ENCODE measurements around the gene TEDC1.

Gene TEDC1

DNA sequence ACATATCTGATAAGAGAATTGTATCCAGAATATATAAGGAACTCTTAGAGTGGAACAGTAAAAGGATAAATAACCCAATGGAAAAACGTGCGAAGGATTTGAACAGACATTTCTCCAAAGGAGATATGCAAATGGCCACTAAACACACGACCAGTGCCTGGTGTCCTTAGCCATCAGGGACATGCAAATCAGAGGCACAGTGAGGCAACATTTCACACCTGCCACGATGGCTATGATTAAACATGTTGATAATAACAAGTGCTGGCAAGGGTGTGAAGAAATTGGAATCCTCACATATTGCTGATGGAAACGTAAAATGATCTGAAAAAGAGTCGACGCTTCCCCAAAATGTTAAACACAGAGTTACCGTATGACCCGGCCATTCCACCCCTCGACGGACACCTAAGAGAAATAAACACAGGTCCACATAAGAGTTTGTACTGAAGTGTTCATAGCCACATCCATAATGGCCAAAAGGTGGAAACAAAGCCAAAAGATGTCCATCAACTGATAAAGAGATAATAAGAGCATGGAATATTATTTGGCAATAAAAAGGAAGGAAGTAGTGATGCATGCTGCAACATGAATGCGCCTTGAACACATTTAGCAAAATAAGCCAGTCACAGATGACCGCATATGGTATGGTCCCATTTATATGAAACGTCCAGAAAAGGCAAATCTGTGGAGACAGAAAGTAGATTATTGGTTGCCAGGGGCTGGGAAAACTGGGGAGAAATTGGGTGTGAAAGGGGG lies 29.1 kb downstream of the TEDC1 start:
- H3F3A ChIP-seq (ENCODE audit: control insufficient read depth, insufficient read depth): peaks cover 6% of the 10 kb centered on the region; the same call in 1 of the 2 replicates
- H3K27ac ChIP-seq (ENCODE audit: low read depth, low read length): no peak overlapping the region
- no peak overlapping the region for H3K4me3 ChIP-seq (ENCODE audit: low read length)
- no peaks in the 10 kb centered on the region for H3K4me1 ChIP-seq (ENCODE audit: control insufficient read depth, low read length)
- peaks cover 24% of the 10 kb centered on the region for H3K27me3 ChIP-seq (ENCODE audit: control insufficient read depth, low read length)
- H4K20me1 ChIP-seq (ENCODE audit: control insufficient read depth, insufficient read depth, low read depth, low read length): no peaks in the 10 kb centered on the region
- H3K9me2 ChIP-seq (replicated peaks; ENCODE audit: control insufficient read depth, low read length): no peaks in the 10 kb centered on the region
- H3K79me2 ChIP-seq (ENCODE audit: control insufficient read depth, low read length): no peaks in the 10 kb centered on the region
- no peak overlapping the region for H3K4me2 ChIP-seq (ENCODE audit: low read length)
- TF ChIP-seq EZH2phosphoT487 (IDR thresholded peaks at IDR 0.05; ENCODE audit: borderline replicate concordance, low read length): no peak
- TF ChIP-seq, protein P1, sequence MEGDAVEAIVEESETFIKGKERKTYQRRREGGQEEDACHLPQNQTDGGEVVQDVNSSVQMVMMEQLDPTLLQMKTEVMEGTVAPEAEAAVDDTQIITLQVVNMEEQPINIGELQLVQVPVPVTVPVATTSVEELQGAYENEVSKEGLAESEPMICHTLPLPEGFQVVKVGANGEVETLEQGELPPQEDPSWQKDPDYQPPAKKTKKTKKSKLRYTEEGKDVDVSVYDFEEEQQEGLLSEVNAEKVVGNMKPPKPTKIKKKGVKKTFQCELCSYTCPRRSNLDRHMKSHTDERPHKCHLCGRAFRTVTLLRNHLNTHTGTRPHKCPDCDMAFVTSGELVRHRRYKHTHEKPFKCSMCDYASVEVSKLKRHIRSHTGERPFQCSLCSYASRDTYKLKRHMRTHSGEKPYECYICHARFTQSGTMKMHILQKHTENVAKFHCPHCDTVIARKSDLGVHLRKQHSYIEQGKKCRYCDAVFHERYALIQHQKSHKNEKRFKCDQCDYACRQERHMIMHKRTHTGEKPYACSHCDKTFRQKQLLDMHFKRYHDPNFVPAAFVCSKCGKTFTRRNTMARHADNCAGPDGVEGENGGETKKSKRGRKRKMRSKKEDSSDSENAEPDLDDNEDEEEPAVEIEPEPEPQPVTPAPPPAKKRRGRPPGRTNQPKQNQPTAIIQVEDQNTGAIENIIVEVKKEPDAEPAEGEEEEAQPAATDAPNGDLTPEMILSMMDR (IDR thresholded peaks at IDR 0.05; ENCODE audit: low read depth, low read length, poor library complexity, severe bottlenecking): no peak
- no peaks in the 10 kb centered on the region for H3K36me3 ChIP-seq (ENCODE audit: control insufficient read depth, low read length)
- H3K9me3 ChIP-seq (ENCODE audit: control insufficient read depth, insufficient read depth, low read length): no peaks in the 10 kb centered on the region

DNA sequence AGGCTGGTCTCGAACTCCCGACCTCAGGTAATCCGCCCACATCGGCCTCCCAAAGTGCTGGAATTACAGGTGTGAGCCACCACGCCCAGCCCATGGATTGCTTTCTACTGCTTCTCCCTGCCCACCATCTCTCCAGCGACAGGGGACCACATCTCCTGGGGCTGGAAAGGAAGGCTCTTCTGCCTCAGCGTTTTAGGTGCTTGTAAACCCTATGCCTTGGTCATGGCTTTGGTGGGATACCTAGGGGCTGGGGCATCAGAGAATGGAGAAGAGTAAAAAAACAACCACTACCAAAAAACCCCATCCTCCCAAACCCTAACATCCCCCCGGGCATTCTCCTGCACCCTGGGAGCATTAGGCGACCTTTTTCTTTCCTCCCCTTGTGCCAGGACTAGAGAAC lies 34.3 kb downstream of the TEDC1 start:
- Histone ChIP-seq H3K4me1 (ENCODE audit: control insufficient read depth, low read length) (peaks cover 37% of the 10 kb centered on the region), H3K27ac (ENCODE audit: low read depth, low read length) (no peak overlapping the region), H3K9me3 (ENCODE audit: control insufficient read depth, insufficient read depth, low read length) (no peaks in the 10 kb centered on the region), H3K4me2 (ENCODE audit: low read length) (no peak overlapping the region), H3K79me2 (ENCODE audit: control insufficient read depth, low read length) (no peaks in the 10 kb centered on the region), H3K36me3 (ENCODE audit: control insufficient read depth, low read length) (no peaks in the 10 kb centered on the region), H3K4me3 (ENCODE audit: low read length) (no peak overlapping the region), H4K20me1 (ENCODE audit: control insufficient read depth, insufficient read depth, low read depth, low read length) (no peaks in the 10 kb centered on the region), H3F3A (ENCODE audit: control insufficient read depth, insufficient read depth) (peaks cover 6% of the 10 kb centered on the region; the same call in 1 of the 2 replicates), H3K9me2 (replicated peaks; ENCODE audit: control insufficient read depth, low read length) (no peaks in the 10 kb centered on the region), H3K27me3 (ENCODE audit: control insufficient read depth, low read length) (peaks cover 49% of the 10 kb centered on the region)
- TF ChIP-seq EZH2phosphoT487 (IDR thresholded peaks at IDR 0.05; ENCODE audit: borderline replicate concordance, low read length): no peak
- TF ChIP-seq, protein P1 (IDR thresholded peaks at IDR 0.05; ENCODE audit: low read depth, low read length, poor library complexity, severe bottlenecking): no peak

DNA sequence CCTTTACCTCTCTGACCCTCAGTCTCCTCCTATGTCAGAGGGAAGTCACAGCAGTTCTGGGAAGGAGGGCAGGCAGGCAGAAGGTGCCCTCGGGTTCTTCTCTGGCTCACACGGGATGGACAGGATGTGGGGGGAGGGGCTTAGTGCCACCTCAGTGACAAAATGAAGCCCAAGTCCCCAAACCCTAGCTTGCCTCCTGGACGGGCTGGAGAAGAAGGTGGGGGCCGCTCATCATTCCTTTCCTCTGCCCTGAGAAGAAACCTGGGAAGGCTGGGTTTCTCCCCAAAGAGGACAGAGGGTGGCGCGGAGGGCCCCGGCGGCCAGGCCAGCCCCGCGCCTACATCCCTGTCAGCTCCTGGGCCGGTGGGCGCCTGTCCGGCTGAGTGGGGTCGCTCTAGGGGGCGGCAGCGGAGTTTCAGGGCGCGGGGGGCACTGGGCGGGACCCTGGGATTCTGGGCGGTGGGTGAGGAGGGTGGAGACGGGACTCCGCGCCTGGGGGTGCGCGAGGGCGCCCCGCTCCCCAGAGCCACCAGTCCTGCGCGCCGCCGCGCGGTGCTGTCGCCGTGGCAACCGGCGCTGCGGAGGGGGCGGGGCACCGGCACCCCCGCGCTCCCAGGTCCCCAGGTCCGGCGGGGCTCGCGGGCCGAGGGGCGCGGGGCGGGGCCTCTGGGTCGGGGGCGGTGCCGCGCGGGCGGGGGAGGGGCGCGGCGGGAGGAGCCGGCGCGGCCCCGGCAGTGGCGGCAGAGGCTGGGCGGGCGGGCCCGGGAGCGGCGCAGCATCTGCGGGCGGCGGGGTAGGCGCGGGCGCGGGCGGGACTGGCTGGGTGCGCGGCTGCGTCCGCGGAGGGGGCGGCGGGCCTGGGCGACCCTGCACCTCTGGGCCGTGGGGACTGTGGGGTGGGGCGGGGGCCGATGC lies 35.1 kb downstream of the TEDC1 start, which contains the start of gene TMEM121:
Gene TMEM121 (plus strand): TSS at position 723 of the 915 bp plus-strand sequence. CDS start 2,252 bp downstream, outside the sequence.
- Histone ChIP-seq H3F3A (ENCODE audit: control insufficient read depth, insufficient read depth) (peaks cover 6% of the 10 kb centered on the region; the same call in 1 of the 2 replicates), H4K20me1 (ENCODE audit: control insufficient read depth, insufficient read depth, low read depth, low read length) (no peaks in the 10 kb centered on the region), H3K36me3 (ENCODE audit: control insufficient read depth, low read length) (no peaks in the 10 kb centered on the region), H3K4me1 (ENCODE audit: control insufficient read depth, low read length) (peaks cover 37% of the 10 kb centered on the region), H3K4me2 (ENCODE audit: low read length) (peak within 1 kb of the TSS; percentile 85), H3K27me3 (ENCODE audit: control insufficient read depth, low read length) (peaks cover 49% of the 10 kb centered on the region), H3K27ac (ENCODE audit: low read depth, low read length) (no peak within 1 kb of the TSS), H3K9me2 (replicated peaks; ENCODE audit: control insufficient read depth, low read length) (no peaks in the 10 kb centered on the region), H3K79me2 (ENCODE audit: control insufficient read depth, low read length) (no peaks in the 10 kb centered on the region), H3K4me3 (ENCODE audit: low read length) (peak within 1 kb of the TSS; percentile 63), H3K9me3 (ENCODE audit: control insufficient read depth, insufficient read depth, low read length) (no peaks in the 10 kb centered on the region)
- peak; percentile 78; the same call in 1 of the 2 replicates for TF ChIP-seq EZH2phosphoT487 (IDR thresholded peaks at IDR 0.05; ENCODE audit: borderline replicate concordance, low read length)
- TF ChIP-seq, protein P1 (IDR thresholded peaks at IDR 0.05; ENCODE audit: low read depth, low read length, poor library complexity, severe bottlenecking): no peak
